ENCODE results near the gene CDR2L.

GRCh38 chr17:75012096-75012345 lies 24.6 kb downstream of the CDR2L start:
- TF ChIP-seq TAF1 (IDR thresholded peaks at IDR 0.05; ENCODE audit: borderline replicate concordance, insufficient read depth, low read length) (no peak), SIN3A (IDR thresholded peaks at IDR 0.05; ENCODE audit: borderline replicate concordance, insufficient read depth, low read length) (no peak), POLR2AphosphoS5 (IDR thresholded peaks at IDR 0.05; ENCODE audit: low read depth, low read length) (no peak), REST (IDR thresholded peaks at IDR 0.05; ENCODE audit: insufficient read depth in 1 of 2, low read depth in 2 of 2, low read length in 2 of 2) (no peak), FOXP2 (optimal IDR thresholded peaks at IDR 0.05; ENCODE audit: borderline replicate concordance, extremely low read depth, extremely low read length, insufficient read depth) (no peak)

Measured in PFSK-1 (cell line).